Measurements from ENCODE around the gene CPNE6.

CPNE6 gene

GRCh38 chr14:24069411-24069735, 2.0 kb upstream of the CPNE6 start:
- DNase-seq (ENCODE audit: low read depth in 2 of 2) = no peak

GRCh38 chr14:24070285-24071143, 848 bp upstream of the CPNE6 start:
- no peak for DNase-seq (ENCODE audit: low read depth in 2 of 2)

GRCh38 chr14:24071836-24072430, 571 bp downstream of the CPNE6 start:
- DNase-seq (ENCODE audit: low read depth in 2 of 2) = no peak

- DNase-seq (ENCODE audit: low read depth in 2 of 2) = no peak
Observed at GRCh38 chr14:24072436-24072835, 1.1 kb downstream of the CPNE6 start.

- DNase-seq (ENCODE audit: low read depth in 2 of 2) = no peak
Observed at GRCh38 chr14:24072881-24073877, 1.8 kb downstream of the CPNE6 start.

- no peak for DNase-seq (ENCODE audit: low read depth in 2 of 2)
Observed at GRCh38 chr14:24074625-24075484, 3.5 kb downstream of the CPNE6 start.

GRCh38 chr14:24075485-24076301, 4.3 kb downstream of the CPNE6 start:
- no peak for DNase-seq (ENCODE audit: low read depth in 2 of 2)

GRCh38 chr14:24076302-24076601, 4.9 kb downstream of the CPNE6 start:
- DNase-seq (ENCODE audit: low read depth in 2 of 2) = no peak

GRCh38 chr14:24077086-24077485, 5.7 kb downstream of the CPNE6 start:
- DNase-seq (ENCODE audit: low read depth in 2 of 2) = no peak

- no peak for DNase-seq (ENCODE audit: low read depth in 2 of 2)
Observed at GRCh38 chr14:24078146-24078545, 6.8 kb downstream of the CPNE6 start.

- DNase-seq (ENCODE audit: low read depth in 2 of 2) = no peak
Observed at GRCh38 chr14:24079491-24080141, 8.3 kb downstream of the CPNE6 start.

- no peak for DNase-seq (ENCODE audit: low read depth in 2 of 2)
Observed at GRCh38 chr14:24080142-24080530, 8.8 kb downstream of the CPNE6 start.

GRCh38 chr14:24080888-24081738, 9.8 kb downstream of the CPNE6 start:
- DNase-seq (ENCODE audit: low read depth in 2 of 2) = peak; percentile 53 to 64

- no peak for DNase-seq (ENCODE audit: low read depth in 2 of 2)
Observed at GRCh38 chr14:24081739-24082211, 10.4 kb downstream of the CPNE6 start.

- no peak for DNase-seq (ENCODE audit: low read depth in 2 of 2)
Observed at GRCh38 chr14:24082411-24083080, 11.2 kb downstream of the CPNE6 start.

- DNase-seq (ENCODE audit: low read depth in 2 of 2) = no peak
Observed at GRCh38 chr14:24083462-24083861, 12.1 kb downstream of the CPNE6 start.

- DNase-seq (ENCODE audit: low read depth in 2 of 2) = no peak
Observed at GRCh38 chr14:24084440-24084839, 13.1 kb downstream of the CPNE6 start.

- DNase-seq (ENCODE audit: low read depth in 2 of 2) = no peak
Observed at GRCh38 chr14:24085215-24085614, 13.9 kb downstream of the CPNE6 start.

Data from activated CD4-positive, alpha-beta T cell treated with anti-CD3 and anti-CD28 coated beads for 24 hours (primary cell).